Stimulated activated CD8-positive, alpha-beta memory T cell treated with anti-CD3 and anti-CD28 coated beads, Interleukin-7, amount 100 ng/mL, for 48 hours (primary cell): Measurements from ENCODE around the gene CCDC122.

ENCODE experiments used
- DNase-seq, 2 donors: peaks; one replicate each; pipeline ENCODE4 v3.0.0-alpha.2; 2020; ENCODE audit warnings: low read depth in 1 of 2; ENCODE audit errors: extremely low read depth in 1 of 2

CCDC122 gene

DNA sequence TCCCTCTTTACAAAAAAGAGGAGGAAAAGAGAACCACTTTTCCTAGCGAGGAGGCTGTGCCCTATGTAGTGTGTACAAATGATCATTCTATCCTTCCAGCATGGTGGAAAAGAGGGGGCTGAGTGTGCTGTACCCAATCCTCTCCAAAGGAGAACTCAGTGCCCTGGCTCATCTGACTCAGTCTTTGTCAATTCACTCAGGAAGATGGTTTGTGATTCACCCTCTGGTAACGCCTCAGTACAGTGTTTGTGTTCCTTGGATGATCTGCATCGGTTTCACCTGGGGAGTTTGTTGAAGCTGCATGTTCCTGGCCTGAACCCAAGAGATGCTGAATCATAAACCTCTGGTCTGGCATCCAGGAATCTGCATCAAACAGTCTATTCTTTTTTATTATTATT is 74.5 kb downstream of the CCDC122 start:
- no peak for DNase-seq

DNA sequence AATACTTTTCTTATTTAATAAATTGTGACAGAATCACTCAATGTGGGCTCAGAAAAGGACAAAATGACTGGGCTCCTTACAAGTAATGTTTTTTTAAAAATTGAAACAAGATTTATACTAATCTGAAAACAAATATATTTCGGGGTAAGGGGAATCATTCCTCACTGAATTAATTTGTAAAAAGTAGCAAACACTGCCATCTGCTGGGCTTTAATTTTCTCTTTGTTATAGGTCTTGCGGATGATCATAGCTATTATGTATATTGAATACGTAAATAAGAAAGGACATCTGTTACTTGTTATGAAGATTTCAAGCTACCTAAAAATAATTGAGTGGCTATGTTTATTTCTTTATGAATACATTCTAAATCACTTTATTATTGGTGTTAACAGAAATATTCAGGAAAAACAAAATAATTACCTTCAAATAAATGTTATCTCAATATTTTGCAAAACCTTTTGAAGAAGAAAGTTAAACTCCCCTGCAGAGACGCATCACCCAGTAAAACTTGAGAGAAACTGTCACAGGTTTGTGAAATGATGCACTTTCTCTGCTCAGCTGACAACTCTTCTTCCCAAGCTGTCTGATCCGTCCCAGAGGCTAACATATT is 75.0 kb downstream of the CCDC122 start:
- DNase-seq: no peak

DNA sequence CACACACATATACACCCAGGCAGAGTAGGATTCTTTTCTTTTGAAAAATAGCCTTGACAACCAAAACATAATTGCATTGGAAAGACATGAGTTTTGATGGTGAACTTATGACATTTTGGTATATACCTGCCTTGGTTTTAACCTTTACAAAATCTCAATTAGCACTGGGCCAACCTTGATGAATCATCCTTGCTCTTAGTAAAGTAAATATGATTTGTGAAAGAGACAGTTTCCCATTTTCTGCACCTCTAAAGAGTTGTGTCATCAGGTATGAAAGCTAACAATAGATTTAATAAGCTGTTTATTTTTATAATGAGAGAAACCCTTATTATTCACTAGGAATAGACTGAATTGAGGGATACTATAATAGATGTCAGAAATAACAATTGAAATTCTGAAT is 77.0 kb downstream of the CCDC122 start:
- DNase-seq: no peak

DNA sequence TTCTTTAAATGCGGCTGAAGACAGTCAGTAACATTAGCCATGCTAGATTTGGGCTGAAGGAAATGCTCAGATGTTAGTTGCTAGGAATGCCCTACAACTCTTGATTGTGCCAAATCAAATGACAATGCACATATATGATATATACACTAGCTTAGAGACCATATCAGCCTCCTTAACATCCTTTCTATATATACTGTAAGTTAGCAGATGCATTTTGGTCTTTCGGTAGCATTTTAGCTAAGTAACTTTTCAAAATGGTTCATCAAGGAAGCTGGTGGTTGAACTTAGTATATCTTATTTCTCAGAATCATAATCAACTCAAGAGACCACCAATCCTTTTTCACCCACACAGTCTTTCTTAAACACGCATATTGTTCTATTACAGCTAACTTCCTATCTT is 78.7 kb downstream of the CCDC122 start:
- DNase-seq: no peak

DNA sequence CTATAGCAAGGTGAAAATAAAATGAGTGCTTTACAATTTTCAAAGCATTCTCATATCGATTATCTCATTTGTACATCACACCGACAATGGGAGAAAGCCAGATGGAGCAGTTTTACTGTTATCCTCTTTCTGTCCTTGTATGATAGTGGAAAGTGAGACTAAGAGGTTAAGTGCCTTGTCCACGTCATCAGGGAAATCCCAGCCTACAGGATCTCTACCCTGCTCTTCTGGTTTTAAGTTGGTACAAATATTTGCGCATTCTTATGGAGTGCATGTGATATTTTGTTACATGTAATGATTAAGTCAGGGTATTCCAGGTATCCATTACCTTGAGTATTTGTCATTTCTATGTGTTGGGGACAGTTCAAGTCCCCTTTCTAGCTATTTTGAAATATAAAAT is 80.3 kb downstream of the CCDC122 start:
- no peak for DNase-seq

DNA sequence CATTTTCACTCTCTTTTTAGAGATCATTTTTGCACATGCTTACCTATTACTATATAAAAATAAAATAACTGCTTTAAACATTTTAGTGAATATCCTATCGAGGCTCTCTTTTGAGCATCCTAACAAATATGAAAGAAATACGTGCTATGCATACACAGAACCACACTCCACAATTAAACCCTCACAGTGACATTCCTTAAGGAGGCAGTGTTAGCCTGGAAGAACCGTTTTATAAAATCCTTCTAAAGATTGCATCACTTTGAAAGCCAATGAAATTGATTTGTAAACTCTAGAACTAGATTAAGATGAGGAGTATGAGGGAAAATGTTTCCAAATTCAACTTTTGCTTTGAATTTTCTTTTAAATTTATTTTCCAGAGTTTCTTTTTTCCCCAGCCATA is 81.7 kb downstream of the CCDC122 start:
- no peak for DNase-seq

DNA sequence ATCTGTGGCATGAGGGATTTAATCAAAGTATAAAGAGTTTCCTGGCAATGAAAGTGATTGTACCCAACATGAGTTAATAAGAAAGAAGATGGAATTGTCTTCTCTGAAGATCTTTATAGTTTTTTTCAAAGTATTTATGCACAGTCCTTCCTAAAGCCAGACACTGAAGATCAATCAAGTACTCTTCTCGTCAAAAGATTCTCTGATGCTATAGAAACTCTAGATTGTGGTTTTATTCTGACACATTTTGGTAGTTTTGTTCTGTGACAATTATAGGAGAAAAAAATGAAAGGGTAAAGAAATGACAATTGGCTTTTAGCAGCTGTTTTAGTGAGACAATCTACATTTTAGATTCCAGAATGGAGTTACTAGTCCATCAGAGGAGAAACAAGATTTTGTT is 82.4 kb downstream of the CCDC122 start:
- no peak for DNase-seq

DNA sequence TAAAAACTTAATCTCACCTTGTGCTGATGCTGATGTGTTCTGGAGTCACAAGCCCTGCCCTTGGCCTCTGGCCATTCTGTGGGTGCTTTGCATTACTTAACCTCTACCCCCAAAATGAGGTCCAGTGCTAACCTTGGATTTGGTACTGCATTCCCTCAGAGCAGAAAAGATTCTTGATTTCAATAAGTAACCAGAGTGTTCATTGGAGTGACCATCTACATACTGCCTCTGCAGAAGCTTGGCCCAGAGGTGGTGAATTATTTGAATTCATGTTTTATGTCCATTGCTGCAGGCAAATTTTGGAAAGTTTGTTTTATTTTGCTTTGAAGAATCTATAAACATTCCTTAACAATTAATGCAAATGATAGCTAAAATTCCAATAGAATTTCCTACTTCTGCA is 85.1 kb downstream of the CCDC122 start:
- DNase-seq: no peak

DNA sequence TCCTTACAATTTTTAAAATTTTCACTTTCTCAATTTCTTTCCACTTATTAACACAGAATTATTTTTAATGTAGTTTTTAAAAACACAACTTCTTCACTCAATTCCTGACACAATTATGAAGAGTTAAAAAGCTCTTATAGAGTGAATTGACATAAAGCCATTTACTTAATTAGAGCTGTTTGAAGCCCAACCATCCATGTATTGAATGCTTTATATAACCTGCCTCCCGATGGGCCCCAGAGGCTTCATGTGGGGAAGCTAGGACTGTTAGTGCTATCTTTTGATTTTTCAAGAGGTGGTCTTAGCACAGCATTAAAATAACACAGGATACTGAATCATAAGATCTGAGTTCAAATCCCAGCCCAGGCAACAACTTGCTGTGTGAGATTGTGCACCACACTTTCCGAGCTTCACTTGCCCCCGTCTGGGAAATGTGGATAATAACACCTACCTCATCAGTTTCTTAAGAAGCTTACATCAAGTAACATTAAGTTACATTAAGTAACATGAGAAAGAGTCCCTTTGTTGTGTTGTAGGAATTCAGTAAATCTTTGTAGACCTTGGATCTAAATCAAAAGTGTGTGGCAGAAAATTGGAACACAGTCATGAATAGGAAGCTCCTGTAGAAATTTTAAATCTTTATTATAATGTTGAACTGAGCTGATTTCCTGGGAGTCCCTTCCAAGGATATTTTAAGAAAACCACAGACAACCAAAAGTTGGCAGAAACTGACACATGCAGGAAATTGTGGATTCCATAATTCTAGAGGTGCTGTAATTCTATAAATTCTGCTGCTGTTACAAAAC is 87.3 kb downstream of the CCDC122 start:
- DNase-seq: no peak

DNA sequence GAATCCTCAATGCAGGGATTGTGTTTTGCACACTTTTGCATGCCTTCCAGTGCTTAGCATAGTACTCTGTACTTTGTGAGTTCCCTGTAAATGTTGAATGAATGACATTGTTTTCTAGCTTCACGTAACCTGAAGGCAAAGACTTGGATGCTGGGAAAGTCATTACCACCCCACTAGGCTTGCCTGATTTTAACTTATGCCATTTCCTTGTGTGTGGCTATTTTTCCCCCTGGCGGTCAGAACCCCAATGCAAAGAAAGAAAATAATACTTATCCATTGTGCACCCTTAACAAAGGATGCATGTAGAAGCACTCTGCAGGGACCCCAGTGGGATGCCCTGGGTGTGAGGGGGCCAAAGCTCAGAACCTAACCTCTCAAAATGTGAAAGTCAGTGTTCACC is 91.5 kb downstream of the CCDC122 start:
- no peak for DNase-seq

DNA sequence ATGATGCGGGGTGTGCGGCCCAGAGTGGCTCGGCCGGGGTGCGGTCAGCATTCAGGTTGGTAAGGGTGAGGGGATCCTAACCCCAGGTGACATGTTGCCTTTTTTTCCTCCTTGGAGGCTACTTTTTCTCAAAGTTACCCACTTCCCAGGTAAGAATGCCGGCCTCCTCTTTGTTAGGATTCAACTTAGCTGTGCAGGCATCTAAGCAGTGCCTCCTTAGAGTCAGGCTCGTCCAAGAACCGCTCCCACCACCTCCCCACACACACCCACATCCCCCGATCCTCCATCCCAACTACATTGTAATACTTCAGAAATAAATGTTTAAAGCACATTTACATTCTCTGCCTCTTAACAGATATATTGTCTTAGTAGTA is 92.0 kb downstream of the CCDC122 start:
- DNase-seq: no peak

DNA sequence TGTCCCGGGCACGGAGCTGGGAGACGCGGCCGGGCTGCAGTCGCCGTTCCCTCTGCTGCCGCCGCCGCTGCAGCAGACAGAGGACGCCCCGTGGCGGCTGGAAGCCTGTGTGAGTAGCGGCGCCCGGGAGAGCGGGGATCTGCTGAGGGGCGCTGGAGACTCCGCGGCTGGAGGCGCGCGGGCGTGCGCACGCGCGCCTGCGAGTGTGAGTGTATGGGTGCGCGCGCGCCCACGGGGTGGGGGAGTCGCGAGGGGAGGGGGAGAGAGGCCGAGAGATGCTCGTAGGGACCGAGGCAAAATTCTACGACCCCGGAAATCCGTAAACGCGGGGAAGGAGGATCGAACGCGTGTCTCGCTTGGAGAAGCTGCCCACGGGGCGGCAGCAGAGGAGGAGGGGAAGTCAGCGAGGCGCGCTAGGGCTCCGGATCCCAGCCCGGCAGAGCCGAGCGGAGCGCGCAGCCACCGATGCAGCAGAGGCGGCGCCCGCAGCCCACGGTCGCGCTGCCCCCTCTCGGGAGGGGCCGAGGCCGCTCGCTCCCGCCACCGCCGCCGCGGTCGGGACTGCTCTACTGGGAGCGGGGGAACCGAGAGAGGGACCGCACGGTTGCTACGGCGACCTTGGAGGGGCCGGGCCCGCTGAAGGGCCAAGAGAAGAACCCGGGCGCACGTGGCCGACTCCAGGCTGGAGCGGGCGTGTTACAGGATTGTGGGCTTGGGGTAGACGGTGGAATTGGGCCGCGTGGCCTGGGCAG is 92.6 kb downstream of the CCDC122 start, which contains the start of gene ENOX1:
Gene ENOX1, minus strand, starts transcription at position 207 of the 752 bp plus-strand sequence.
- no peak for DNase-seq

DNA sequence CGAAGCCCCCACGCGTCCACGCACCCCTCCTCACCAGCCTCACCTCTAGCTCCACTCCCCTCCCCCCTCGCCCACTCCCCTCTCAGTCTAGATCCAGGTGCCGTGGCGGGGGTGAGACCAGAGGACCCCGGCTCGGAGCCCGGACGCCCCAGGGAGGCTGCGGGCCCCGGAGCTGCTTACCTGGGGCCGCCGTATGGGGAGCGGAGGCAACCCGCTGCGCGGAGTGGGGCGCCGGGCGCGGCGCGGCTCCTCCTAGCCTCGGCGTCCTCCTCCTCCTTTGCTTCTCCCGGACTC is 93.1 kb downstream of the CCDC122 start:
- no peak for DNase-seq
